HCEC 1CT (cell line): ENCODE measurements around the gene ARL11.

ENCODE experiments used
- DNase-seq: peaks from one replicate; pipeline ENCODE4 v3.0.0-alpha.2; 2017

Gene ARL11

DNA sequence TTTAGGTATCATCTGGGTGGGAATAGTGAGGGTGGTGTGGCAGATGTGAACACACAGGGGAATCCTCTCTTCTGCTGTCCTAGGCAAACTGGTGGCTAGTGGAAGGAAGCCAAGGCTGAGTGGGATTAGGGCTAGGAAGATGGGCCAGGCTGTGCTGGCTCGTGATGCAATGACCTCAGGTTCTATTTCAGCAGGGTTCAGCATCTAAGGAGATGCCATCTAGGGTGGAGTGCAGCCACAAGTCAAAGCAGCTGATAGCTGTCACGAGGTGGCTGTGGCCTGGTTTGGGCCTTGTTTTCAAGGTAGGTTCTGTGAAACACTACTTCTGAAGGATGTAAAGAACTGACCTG is 21.6 kb downstream of the ARL11 start:
- peak; percentile 48 for DNase-seq

DNA sequence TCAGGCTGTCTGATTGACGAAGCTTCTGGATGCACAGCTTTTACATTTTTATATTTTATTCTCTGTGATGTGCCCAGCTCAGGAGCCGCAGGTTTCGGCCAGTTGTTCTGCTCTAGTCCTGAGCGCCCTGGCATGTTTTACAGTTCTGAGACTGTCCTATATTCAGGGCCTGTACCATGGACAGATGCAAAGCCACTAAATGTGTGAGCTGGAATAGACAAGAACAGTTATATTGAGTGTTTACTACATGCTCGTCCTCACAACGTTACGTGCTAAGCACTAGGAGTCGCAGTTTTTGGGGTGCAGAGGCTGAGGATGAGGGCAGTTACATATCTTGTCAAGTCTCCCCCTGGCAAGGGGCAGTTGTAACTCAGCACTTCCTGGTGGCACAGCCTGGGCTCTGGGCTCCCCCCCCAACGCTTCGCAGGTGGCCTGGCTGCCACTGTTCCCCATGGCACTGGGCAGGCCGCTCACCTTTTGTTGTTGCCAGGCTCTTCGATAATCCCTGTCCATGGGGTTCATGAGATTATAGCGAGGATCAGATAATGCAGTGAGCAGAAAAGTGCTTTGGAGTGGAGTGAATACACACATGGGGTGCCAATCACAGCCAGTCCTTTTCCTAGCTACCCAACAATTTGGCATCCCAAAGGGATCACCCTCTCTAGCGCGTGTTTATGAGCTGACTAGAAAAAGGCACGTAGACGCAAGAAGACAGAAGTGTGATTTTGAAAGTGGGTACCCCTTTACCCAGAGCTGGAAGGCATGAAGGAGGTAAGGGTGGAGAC is 23.5 kb downstream of the ARL11 start:
- DNase-seq, result no peak

DNA sequence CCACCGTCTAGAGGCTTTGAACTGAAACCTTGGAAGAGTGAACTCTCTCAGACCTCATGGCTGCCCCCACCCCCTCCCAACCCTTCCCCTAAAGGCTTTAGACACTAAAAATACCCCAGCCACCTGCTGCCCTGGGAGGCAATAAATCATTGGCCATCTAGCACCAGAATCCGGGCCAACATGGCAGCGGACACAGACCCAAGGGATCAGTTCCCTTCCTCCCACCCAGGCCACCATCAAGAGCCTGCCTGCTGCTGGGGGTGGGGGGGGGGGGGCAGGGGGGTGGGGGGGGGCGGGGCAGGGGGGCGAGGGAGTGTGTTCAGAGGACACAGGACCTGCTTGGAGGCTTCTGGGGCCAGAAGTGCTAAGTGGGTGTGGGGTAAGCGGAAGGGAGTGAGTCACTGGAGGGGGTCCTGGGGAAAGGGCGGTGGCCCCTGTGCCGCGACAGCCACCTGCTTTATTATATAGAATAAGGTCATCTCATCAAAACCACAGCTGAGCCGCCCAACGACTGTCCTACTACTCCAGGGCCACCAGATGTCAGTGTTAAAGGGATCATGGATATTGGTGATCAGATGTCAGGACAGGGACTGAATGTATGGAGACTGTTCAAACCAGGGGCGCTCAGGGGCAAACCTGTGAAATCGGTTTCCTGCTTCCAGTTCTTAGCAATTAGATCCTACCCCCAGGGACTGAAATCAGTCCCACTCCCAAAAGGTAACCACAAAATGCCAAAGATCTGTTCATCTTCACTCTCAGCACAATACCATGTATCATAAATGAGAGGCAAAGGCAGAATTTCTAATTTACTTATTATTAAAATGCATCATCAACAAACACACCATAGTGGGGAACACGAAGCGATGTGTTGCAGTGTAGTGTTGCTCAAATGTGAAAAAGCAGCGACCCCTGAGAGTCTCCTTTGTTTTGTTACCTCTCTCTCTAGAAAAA is 24.3 kb downstream of the ARL11 start:
- DNase-seq, result peak; percentile 46

GRCh38 chr13:49653478-49653877 is 25.2 kb downstream of the ARL11 start:
- DNase-seq, result no peak

DNA sequence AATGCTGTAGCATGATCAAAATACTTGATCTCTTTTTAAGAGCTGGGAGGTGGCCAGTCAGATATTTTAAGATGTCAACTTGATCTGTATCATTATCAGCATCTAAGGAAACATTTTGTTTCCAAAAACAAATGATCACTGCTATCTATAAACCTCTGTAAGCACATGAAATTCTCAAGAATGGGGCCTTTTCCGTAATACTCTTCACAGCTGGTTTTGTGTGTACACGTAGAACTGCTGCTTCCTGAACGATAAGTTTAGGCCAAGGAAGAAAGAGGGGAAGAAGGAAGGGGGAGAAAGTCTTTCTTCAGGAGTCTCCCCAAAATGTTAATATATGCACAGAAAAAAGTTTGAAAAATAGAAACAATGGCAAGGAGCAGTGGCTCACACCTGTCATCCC is 25.7 kb downstream of the ARL11 start:
- no peak for DNase-seq

DNA sequence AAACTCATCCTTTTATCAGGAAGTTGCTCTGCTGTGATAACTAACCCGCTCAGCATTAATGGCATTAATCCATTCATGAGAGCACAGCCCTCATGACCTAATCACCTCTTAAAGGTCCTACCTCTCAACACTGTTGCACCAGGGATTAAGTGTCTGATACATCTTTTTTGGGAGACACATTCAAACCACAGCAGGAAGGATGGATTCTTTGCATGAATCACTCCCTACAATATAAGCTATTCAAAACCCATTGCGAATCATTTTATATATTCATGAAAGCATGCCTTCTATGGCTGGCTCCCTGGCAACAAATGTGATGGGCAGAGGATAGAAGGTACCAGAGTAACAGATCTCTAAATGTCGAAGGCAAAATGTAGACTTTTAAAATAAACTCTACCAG is 27.6 kb downstream of the ARL11 start:
- DNase-seq, result peak; percentile 53

GRCh38 chr13:49657241-49657641 is 28.9 kb downstream of the ARL11 start:
- no peak for DNase-seq

- no peak for DNase-seq
Measured at GRCh38 chr13:49664606-49665005, 36.3 kb downstream of the ARL11 start.

DNA sequence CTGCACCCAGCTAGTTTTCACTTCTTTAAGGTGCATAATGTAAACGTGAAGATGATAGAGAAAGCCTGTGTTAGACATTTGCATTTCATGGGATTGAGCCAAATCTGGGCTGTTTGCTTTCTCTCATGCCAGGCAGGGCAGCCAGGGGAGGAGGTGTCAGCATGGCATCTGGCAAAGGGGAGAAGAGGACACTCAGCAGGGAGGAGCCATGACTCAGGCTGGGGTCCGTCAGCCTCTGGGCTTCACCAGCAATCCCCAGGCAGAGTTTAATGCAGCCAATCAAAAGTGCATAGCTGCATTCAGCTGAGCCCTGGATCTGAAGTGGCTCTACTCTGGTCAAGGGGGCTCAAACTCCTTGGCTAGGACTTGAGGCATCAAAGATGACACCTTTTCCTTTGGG is 39.5 kb downstream of the ARL11 start:
- DNase-seq, result peak; percentile 16

DNA sequence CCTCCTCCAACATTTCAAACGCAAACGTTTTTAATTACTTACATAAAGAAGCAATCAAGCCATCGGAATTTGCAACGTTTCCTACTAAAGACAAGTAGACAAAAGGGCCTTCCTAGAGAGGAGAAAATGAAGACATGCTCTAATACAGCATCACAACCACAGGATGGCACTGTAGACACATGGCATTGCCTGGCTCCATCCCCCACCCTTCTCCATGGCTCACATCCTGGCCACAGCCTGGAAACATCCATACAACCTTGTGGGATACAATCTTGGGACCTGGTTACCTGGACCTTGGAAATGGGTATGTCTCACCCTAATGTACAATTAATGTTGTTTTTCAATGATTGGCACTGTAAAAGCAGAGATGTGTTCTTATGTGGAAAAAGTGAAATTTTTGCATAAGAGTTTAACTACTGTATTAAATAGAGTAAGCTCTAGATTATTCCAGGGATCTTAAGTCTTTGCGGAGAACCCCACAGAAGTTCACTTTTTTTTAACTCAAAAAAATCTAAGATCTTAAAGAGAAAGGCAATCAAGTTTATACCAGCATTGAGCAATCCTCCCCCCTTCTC is 41.5 kb downstream of the ARL11 start:
- peak; percentile 68 for DNase-seq

- no peak for DNase-seq
Measured at GRCh38 chr13:49670828-49671227, 42.5 kb downstream of the ARL11 start.

DNA sequence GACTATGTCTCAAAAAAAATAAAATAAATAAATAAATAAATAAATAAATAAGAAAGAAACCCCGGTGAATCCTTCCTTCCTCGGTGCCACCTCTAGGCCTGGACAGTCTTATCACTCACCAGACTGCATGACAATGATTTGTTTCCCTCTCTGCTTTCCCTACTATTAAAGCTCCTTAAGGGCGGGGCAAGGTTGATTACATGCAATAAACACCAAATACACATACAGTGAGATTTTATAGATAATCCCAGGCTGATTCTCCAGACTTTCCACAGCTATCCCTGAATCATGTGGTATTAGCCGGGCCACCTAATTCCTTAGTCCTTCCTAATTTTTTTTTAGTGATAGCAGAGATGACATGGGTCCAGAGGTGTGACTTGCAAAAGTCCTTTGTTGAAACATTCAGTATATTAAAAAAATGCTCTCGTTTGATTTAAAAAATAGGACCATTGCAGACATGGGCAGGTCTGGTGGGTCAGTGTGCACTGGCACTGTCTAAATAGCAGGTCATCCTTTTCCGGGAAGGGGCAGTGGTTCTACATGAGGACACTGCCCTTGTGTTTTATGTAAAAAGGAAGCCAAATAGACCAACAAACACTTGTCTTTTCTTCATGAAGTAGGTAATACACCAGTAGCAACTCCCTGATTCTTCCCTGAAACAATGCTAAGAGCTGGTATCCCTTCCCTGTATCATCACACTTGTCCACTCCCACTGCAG is 48.4 kb downstream of the ARL11 start:
- no peak for DNase-seq

DNA sequence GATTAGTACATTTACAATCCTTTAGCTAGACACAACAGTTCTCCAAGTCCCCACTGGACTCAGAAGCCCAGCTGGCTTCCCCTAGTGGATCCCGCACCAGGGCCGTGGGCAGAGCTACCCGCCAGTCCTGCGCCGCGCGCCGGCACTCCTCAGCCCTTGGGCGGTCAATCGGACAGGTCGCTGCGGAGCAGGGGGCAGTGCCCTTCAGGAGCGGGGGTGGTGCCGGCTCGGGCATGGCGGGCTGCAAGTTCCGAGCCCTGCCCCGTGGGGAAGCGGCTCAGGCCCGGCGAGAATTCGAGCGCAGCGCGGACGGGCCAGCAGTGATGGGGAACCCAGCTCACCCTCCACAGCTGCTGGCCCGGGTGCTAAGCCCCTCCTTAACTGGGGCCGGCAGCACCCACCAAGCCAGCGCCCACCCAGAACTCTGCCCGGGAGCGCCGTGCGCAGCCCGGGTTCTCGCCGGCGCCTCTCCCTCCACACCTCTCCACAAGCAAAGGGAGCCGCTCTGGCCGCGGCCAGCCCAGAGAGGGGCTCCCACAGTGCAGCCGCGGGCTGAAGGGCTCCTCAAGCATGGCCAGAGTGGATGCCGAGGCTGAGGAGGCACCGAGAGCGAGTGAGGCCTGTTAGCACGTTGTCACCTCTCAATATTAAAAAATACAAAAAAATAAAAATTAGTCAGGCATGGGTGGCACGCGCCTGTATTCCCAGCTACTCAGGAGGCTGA is 50.0 kb downstream of the ARL11 start:
- no peak for DNase-seq

DNA sequence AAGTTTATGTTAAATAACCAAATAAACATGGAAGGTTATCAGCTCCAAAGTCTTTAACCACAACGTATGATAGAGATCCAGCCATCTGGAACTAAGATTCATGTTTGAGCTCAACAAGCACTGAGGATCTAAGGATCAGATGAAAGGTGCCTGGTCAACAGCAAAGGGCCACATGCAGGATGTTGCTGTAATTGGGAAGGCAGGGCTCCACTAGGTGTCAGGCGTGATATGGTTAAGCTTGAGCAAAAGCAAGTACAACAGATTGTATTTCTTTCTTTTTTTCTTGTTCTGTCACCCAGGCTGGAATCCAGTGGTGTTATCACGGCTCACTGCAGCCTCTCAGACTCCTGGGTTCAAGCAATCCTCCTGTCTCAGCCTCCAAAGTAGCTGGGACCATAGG is 50.9 kb downstream of the ARL11 start:
- no peak for DNase-seq

- DNase-seq, result peak; percentile 32
Measured at GRCh38 chr13:49681842-49682435, 53.6 kb downstream of the ARL11 start.
